ENCODE measurements around the gene DNAJC9.

DNAJC9 gene

GRCh38 chr10:73246646-73247508, at the start of gene DNAJC9:
TSS of gene DNAJC9 (minus strand) at chr10:73247255. CDS start at chr10:73247189, 66 bp downstream.
- no peaks in the 10 kb centered on the region for H3K9me3 ChIP-seq (ENCODE audit: low read length)
- no peak within 1 kb of the TSS; the same call in 1 of the 2 replicates for H2AFZ ChIP-seq (ENCODE audit: low read length)
- peaks cover 83% of the 10 kb centered on the region for H3K36me3 ChIP-seq (ENCODE audit: insufficient read depth, low read length)
- H3K27ac ChIP-seq (ENCODE audit: low read depth, low read length, poor library complexity, severe bottlenecking), result peak within 1 kb of the TSS; percentile 83
- peak within 1 kb of the TSS; percentile 97 for H3K9ac ChIP-seq (ENCODE audit: low read length)
- no peaks in the 10 kb centered on the region for H3K9me2 ChIP-seq (ENCODE audit: low read depth, low read length)
- H4K20me1 ChIP-seq (ENCODE audit: insufficient read depth, low read length), result no peaks in the 10 kb centered on the region
- H3K4me3 ChIP-seq (ENCODE audit: low read depth, low read length, poor library complexity, severe bottlenecking), result peak within 1 kb of the TSS; percentile 94
- TF ChIP-seq CTCF (IDR thresholded peaks at IDR 0.05; ENCODE audit: low read length) (no peak), EZH2 (IDR thresholded peaks at IDR 0.05; ENCODE audit: borderline replicate concordance, low read length) (no peak)
- H3K27me3 ChIP-seq (ENCODE audit: insufficient read depth, low read length), result no peaks in the 10 kb centered on the region
- H3K79me2 ChIP-seq (ENCODE audit: insufficient read depth, low read length), result peaks cover 43% of the 10 kb centered on the region
- peak within 1 kb of the TSS; percentile 96 for H3K4me2 ChIP-seq (ENCODE audit: low read length)
- H3K4me1 ChIP-seq (ENCODE audit: insufficient read depth, low read length, severe bottlenecking), result peaks cover 65% of the 10 kb centered on the region
- H3F3A ChIP-seq (ENCODE audit: insufficient read depth, low read length), result no peaks in the 10 kb centered on the region; the same call in 1 of the 2 replicates

- no peaks in the 10 kb centered on the region for H3K27me3 ChIP-seq (ENCODE audit: insufficient read depth, low read length)
- H3K9me3 ChIP-seq (ENCODE audit: low read length), result 0 out of 2 replicates have a peak, but pooled peaks cover 3% of the 10 kb centered on the region
- H2AFZ ChIP-seq (ENCODE audit: low read length), result no peak overlapping the region
- no peaks in the 10 kb centered on the region for H3K79me2 ChIP-seq (ENCODE audit: insufficient read depth, low read length)
- H3K4me2 ChIP-seq (ENCODE audit: low read length), result no peak overlapping the region
- H3F3A ChIP-seq (ENCODE audit: insufficient read depth, low read length), result no peaks in the 10 kb centered on the region
- H3K4me3 ChIP-seq (ENCODE audit: low read depth, low read length, poor library complexity, severe bottlenecking), result no peak overlapping the region
- H3K9me2 ChIP-seq (ENCODE audit: low read depth, low read length), result no peaks in the 10 kb centered on the region
- no peak for TF ChIP-seq EZH2 (IDR thresholded peaks at IDR 0.05; ENCODE audit: borderline replicate concordance, low read length)
- TF ChIP-seq CTCF (IDR thresholded peaks at IDR 0.05; ENCODE audit: low read length), result no peak
- H3K27ac ChIP-seq (ENCODE audit: low read depth, low read length, poor library complexity, severe bottlenecking), result no peak overlapping the region
- no peak overlapping the region for H3K9ac ChIP-seq (ENCODE audit: low read length)
- H4K20me1 ChIP-seq (ENCODE audit: insufficient read depth, low read length), result no peaks in the 10 kb centered on the region
- no peaks in the 10 kb centered on the region for H3K36me3 ChIP-seq (ENCODE audit: insufficient read depth, low read length)
- H3K4me1 ChIP-seq (ENCODE audit: insufficient read depth, low read length, severe bottlenecking), result no peaks in the 10 kb centered on the region
Measured at GRCh38 chr10:73293461-73293860, 46.4 kb upstream of the DNAJC9 start.

GRCh38 chr10:73289958-73290357, 42.9 kb upstream of the DNAJC9 start:
- Histone ChIP-seq H3K4me1 (ENCODE audit: insufficient read depth, low read length, severe bottlenecking) (no peaks in the 10 kb centered on the region), H3K9me3 (ENCODE audit: low read length) (0 out of 2 replicates have a peak, but pooled peaks cover 3% of the 10 kb centered on the region), H3K4me2 (ENCODE audit: low read length) (no peak overlapping the region), H2AFZ (ENCODE audit: low read length) (no peak overlapping the region), H3F3A (ENCODE audit: insufficient read depth, low read length) (no peaks in the 10 kb centered on the region), H3K27ac (ENCODE audit: low read depth, low read length, poor library complexity, severe bottlenecking) (no peak overlapping the region), H3K79me2 (ENCODE audit: insufficient read depth, low read length) (no peaks in the 10 kb centered on the region), H3K36me3 (ENCODE audit: insufficient read depth, low read length) (no peaks in the 10 kb centered on the region), H3K27me3 (ENCODE audit: insufficient read depth, low read length) (no peaks in the 10 kb centered on the region), H3K9ac (ENCODE audit: low read length) (no peak overlapping the region), H3K4me3 (ENCODE audit: low read depth, low read length, poor library complexity, severe bottlenecking) (no peak overlapping the region), H3K9me2 (ENCODE audit: low read depth, low read length) (no peaks in the 10 kb centered on the region), H4K20me1 (ENCODE audit: insufficient read depth, low read length) (no peaks in the 10 kb centered on the region)
- TF ChIP-seq CTCF (IDR thresholded peaks at IDR 0.05; ENCODE audit: low read length), result no peak
- TF ChIP-seq EZH2 (IDR thresholded peaks at IDR 0.05; ENCODE audit: borderline replicate concordance, low read length), result no peak
